Ammon's horn (tissue), 1 donor: ENCODE results near the gene SURF6.
"Not testable (repeated sequence)": the region's sequence is repeated elsewhere in the genome, so short reads cannot be mapped to it uniquely, and the experiment has no call there.

ENCODE experiments used
- DNase-seq: peaks from one replicate; pipeline ENCODE4 v3.0.0-alpha.2; 2016; ENCODE audit warnings: low spot score

The SURF6 gene

DNA sequence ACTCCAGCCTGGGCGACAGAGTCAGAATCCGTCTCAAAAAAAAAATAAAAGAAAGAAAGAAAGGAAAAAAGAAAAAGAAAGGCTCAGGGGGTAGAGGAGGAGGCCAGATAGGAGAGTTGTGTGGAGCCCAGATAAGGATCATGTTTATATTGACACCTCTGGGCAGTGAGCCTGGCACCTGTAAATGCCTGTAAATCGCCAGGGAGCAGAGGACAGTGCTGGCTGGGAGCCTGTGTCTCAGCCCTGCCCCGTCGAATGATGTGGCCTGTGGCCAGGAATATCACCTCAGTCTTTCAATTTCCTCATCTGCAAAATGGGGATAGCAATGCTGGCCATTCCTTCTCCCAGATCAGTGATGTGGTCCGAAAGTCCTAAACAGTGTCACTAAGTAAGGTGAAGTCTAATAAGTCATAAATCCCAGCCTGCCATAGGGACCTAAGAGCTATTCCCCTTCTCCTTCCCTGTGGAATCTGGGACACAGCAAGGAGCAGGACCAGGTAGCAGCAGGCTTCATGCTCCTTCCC lies 50.7 kb downstream of the SURF6 start:
- DNase-seq: no peak

DNA sequence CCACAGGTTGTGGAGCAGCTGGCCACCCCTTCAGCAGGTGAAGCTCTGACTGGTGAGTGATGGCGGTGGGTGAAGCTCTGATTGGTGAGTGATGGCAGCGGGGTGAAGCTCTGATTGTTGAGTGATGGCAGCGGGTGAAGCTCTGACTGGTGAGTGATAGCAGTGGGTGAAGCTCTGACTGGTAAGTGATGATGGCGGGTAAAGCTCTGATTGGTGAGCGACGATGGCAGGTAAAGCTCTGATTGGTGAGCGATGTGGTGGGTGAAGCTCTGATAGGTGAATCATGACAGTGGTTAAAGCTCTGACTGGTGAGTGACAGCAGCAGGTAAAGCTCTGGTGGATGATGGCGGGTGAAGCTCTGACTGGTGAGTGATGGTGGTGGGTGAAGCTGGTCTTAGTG lies 51.6 kb downstream of the SURF6 start:
- DNase-seq: no peak

GRCh38 chr9:133283255-133284032 lies 52.5 kb downstream of the SURF6 start:
- not testable (repeated sequence) for DNase-seq

- no peak for DNase-seq
Measured at GRCh38 chr9:133282464-133283238, 53.3 kb downstream of the SURF6 start.

DNA sequence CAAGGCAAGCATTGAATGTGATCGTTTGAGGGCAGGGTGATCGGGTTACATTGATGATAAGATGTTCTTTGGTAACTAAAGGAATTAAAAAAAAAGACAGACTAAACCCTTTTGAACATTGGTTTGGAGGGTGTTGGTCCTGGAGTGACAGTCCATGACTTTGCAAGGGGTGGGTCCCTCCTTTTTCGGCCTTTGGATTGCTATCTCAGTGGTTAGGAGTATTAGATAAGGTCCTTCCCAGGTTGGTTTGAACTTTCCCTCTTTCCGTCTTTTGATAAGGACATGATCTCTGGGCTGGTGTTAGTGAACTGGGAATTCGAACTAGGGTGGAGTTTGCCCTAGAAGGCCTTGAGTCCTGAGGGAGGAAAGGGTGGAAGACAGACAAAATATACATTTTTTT lies 55.6 kb downstream of the SURF6 start:
- no peak for DNase-seq
